AG09309 (cell line): Measurements from ENCODE around the gene ERCC5.

Source experiments
- DNase-seq: peaks from one replicate; pipeline ENCODE4 v3.0.0-alpha.2; 2010; ENCODE audit warnings: low read depth
- H3K4me3 ChIP-seq: 2 replicates; pipeline ENCODE4 v1.5.1; 2011; ENCODE audit warnings: mild to moderate bottlenecking, low read depth, low read length, moderate library complexity; ENCODE audit not compliant: control insufficient read depth
- TF ChIP-seq, protein P1 (sequence below): IDR thresholded peaks from 2 replicates; pipeline ENCODE4 v1.5.1; 2011; ENCODE audit warnings: mild to moderate bottlenecking, low read depth, low read length, inconsistent platforms; ENCODE audit not compliant: insufficient read depth, control insufficient read depth; ENCODE audit errors: missing control alignments

The ERCC5 gene

DNA sequence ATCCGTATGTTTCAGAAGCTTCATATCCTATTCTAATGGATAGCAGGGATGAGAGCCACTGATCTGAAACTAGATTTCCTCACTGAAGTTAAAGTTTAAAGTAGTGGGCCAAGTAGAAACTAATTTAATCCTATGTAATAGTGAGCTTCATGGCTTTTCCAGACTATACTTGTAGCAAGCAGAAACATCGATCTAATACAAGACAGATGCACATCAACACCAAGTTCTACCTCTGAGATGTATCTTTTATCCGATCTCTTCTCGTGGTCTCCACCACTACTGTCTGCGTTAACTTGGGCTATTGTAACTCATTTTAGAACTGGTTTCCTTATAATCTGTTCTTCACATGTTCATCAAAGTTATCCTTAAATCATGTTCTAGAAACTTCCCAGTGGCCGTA lies 3.1 kb downstream of the ERCC5 start:
- TF ChIP-seq, protein P1, sequence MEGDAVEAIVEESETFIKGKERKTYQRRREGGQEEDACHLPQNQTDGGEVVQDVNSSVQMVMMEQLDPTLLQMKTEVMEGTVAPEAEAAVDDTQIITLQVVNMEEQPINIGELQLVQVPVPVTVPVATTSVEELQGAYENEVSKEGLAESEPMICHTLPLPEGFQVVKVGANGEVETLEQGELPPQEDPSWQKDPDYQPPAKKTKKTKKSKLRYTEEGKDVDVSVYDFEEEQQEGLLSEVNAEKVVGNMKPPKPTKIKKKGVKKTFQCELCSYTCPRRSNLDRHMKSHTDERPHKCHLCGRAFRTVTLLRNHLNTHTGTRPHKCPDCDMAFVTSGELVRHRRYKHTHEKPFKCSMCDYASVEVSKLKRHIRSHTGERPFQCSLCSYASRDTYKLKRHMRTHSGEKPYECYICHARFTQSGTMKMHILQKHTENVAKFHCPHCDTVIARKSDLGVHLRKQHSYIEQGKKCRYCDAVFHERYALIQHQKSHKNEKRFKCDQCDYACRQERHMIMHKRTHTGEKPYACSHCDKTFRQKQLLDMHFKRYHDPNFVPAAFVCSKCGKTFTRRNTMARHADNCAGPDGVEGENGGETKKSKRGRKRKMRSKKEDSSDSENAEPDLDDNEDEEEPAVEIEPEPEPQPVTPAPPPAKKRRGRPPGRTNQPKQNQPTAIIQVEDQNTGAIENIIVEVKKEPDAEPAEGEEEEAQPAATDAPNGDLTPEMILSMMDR, result no peak
- DNase-seq, result no peak
- no peak overlapping the region for H3K4me3 ChIP-seq

DNA sequence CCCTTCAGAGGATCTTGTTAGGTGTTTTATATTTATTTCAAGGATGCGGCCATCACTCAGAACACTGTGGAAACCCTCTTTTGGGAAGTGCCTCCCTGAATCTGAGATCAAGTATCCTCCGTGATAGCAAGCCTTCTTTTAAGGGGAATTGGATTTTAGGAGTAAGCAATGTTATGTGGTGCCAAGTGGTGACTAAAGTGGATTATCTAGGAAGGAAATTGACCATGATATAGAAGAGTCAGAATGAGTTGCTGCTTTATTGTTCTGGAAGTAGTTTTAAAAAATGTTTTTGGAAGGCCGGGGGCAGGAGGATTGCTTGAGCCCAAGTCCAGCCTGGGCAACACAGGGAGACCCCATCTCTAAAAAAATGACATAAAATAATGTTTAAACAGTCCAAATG lies 6.7 kb downstream of the ERCC5 start:
- TF ChIP-seq, protein P1, result no peak

DNA sequence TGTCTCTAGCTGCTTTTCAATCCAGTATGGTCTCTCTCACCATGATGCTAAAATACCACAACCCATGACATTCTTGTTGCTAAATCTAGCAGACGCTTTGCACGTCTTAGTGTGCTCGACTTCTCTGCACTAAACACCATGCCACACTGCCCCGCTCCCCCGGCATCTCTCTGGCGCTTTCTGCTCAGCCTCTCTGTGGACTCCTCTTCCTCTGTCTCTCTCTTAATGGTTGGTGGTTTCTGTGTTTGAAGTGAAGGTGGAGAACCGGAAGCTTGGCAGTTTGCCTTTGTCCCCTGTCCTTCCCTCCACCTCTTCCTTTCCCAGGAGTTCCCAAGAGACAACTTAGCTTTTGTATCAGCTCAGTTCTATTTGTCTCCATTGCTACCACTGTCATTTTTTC lies 8.8 kb downstream of the ERCC5 start:
- TF ChIP-seq, protein P1, result no peak
- DNase-seq, result no peak
- H3K4me3 ChIP-seq, result no peak overlapping the region

More for the DNA sequence above, 6.7 kb downstream of the ERCC5 start:
- no peak for DNase-seq
- H3K4me3 ChIP-seq, result no peak overlapping the region

DNA sequence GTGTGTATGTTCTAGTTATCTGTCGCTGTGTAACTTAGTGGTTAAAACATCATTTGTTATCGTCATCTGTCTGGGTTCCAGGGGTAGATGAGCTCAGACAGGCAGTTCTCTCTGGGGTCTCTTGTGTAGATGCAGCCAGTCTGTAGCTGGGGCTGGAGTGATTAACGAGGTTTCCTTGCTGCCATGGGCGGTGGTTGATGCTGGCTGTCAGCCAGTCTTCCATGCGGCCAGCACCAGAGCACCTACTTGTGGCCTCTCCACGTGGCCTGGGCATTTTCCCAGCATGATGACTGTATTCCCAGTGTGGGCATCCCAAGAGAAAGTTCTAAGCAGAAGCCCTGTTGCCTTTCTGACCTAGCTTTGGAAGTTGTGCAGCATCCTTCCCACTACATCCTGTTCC lies 10.7 kb downstream of the ERCC5 start:
- H3K4me3 ChIP-seq, result no peak overlapping the region
- TF ChIP-seq, protein P1, result no peak
- DNase-seq, result no peak

DNA sequence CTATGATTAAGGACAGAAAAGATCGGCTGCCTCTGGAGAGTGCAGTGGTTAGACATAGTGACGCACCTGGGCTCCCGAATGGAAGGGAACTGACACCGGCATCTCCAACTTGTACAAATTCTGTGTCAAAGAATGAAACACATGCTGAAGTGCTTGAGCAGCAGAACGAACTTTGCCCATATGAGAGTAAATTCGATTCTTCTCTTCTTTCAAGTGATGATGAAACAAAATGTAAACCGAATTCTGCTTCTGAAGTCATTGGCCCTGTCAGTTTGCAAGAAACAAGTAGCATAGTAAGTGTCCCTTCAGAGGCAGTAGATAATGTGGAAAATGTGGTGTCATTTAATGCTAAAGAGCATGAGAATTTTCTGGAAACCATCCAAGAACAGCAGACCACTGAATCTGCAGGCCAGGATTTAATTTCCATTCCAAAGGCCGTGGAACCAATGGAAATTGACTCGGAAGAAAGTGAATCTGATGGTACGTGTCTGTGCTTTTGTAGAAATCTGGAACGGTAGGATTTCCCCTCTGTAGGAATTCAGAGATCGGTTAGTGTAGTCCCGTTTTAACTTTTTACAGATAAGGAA lies 16.9 kb downstream of the ERCC5 start:
- TF ChIP-seq, protein P1, result no peak
- no peak overlapping the region for H3K4me3 ChIP-seq
- no peak for DNase-seq

DNA sequence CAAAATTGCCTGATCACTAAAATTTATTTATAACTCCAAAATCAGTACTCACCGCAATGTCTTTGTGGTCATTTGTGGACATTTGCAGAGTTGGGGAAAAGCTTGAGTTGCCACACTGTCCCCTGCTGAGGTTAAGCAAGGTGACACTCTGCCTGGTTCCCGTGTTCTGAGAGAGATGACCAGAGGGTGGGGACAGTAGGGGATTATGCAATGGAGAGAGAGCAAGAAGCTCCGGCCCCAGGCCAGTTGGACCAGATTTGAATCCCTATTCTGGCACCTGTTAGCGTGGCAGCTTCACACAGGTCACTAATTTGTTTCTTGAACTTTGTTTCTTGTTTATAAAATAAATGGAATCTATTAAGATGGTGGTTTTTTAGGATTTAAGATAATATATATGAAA lies 17.8 kb downstream of the ERCC5 start:
- DNase-seq, result no peak
- H3K4me3 ChIP-seq, result no peak overlapping the region
- TF ChIP-seq, protein P1, result no peak
